ENCODE results near the gene IMPG1. TPM values are rescaled to one million over a fixed set of nuclear protein-coding genes. Genes with fewer than 3 reads are reported as not detected.

Gene IMPG1
- total and polyA plus RNA-seq, 2 of the 13 experiments (the other 11 are each of a cell fraction or from before 2014, with no cell fraction given) = not detected

DNA sequence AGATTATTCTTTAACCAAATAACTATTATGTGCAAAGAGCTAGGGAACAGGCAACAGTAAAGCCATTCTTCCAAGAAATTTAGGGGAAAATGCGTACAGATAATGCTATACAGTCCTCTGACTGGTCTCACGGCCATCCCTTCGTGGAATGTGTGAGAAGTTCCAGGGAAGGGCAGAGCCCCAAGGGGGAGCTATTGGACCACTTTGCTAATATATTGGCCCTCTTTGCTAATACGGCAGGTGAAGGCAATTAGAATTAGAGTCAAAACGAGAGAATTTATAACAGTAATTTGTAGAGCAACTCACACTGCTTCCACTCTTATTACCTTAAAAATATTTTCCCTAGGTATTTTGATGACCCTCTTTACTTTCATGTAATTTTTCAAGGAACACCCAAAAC is 140.4 kb downstream of the IMPG1 start:
- ATAC-seq = peak; percentile 85
- no TSS peak for BruUV-seq (replicated peaks)
- TF ChIP-seq RAD21 (CRISPR knock-in tag; IDR thresholded peaks at IDR 0.05) = 0 out of 2 replicates have a peak, but pooled peaks have one; percentile 25
- TF ChIP-seq PBX3 (CRISPR knock-in tag; IDR thresholded peaks at IDR 0.05; ENCODE audit: borderline replicate concordance) = no peak
- TF ChIP-seq TEAD3 (CRISPR knock-in tag; optimal IDR thresholded peaks at IDR 0.05; ENCODE audit: borderline replicate concordance) = peak; percentile 62
- TF ChIP-seq U2AF1 (optimal IDR thresholded peaks at IDR 0.05; ENCODE audit: low read depth, low read length) = no peak
- no peak for TF ChIP-seq TRIM24 (CRISPR knock-in tag; IDR thresholded peaks at IDR 0.05)
- no peak for TF ChIP-seq LBX2 (CRISPR knock-in tag; IDR thresholded peaks at IDR 0.05; ENCODE audit: borderline replicate concordance)
- TF ChIP-seq ZNF589 (CRISPR knock-in tag; conservative IDR thresholded peaks at IDR 0.05) = no peak
- TF ChIP-seq SAP130 (CRISPR knock-in tag; IDR thresholded peaks at IDR 0.05; ENCODE audit: low read depth) = no peak
- no peak for TF ChIP-seq FOXJ3 (CRISPR knock-in tag; IDR thresholded peaks at IDR 0.05; ENCODE audit: borderline replicate concordance)
- TF ChIP-seq ZFAT (CRISPR knock-in tag; conservative IDR thresholded peaks at IDR 0.05) = no peak
- TF ChIP-seq, protein P1, sequence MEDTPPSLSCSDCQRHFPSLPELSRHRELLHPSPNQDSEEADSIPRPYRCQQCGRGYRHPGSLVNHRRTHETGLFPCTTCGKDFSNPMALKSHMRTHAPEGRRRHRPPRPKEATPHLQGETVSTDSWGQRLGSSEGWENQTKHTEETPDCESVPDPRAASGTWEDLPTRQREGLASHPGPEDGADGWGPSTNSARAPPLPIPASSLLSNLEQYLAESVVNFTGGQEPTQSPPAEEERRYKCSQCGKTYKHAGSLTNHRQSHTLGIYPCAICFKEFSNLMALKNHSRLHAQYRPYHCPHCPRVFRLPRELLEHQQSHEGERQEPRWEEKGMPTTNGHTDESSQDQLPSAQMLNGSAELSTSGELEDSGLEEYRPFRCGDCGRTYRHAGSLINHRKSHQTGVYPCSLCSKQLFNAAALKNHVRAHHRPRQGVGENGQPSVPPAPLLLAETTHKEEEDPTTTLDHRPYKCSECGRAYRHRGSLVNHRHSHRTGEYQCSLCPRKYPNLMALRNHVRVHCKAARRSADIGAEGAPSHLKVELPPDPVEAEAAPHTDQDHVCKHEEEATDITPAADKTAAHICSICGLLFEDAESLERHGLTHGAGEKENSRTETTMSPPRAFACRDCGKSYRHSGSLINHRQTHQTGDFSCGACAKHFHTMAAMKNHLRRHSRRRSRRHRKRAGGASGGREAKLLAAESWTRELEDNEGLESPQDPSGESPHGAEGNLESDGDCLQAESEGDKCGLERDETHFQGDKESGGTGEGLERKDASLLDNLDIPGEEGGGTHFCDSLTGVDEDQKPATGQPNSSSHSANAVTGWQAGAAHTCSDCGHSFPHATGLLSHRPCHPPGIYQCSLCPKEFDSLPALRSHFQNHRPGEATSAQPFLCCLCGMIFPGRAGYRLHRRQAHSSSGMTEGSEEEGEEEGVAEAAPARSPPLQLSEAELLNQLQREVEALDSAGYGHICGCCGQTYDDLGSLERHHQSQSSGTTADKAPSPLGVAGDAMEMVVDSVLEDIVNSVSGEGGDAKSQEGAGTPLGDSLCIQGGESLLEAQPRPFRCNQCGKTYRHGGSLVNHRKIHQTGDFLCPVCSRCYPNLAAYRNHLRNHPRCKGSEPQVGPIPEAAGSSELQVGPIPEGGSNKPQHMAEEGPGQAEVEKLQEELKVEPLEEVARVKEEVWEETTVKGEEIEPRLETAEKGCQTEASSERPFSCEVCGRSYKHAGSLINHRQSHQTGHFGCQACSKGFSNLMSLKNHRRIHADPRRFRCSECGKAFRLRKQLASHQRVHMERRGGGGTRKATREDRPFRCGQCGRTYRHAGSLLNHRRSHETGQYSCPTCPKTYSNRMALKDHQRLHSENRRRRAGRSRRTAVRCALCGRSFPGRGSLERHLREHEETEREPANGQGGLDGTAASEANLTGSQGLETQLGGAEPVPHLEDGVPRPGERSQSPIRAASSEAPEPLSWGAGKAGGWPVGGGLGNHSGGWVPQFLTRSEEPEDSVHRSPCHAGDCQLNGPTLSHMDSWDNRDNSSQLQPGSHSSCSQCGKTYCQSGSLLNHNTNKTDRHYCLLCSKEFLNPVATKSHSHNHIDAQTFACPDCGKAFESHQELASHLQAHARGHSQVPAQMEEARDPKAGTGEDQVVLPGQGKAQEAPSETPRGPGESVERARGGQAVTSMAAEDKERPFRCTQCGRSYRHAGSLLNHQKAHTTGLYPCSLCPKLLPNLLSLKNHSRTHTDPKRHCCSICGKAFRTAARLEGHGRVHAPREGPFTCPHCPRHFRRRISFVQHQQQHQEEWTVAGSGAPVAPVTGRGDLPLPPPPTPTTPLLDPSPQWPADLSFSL (CRISPR knock-in tag; IDR thresholded peaks at IDR 0.05) = no peak
- peak; percentile 84 for TF ChIP-seq STAG1 (CRISPR knock-in tag; IDR thresholded peaks at IDR 0.05)
- TF ChIP-seq, protein P2, sequence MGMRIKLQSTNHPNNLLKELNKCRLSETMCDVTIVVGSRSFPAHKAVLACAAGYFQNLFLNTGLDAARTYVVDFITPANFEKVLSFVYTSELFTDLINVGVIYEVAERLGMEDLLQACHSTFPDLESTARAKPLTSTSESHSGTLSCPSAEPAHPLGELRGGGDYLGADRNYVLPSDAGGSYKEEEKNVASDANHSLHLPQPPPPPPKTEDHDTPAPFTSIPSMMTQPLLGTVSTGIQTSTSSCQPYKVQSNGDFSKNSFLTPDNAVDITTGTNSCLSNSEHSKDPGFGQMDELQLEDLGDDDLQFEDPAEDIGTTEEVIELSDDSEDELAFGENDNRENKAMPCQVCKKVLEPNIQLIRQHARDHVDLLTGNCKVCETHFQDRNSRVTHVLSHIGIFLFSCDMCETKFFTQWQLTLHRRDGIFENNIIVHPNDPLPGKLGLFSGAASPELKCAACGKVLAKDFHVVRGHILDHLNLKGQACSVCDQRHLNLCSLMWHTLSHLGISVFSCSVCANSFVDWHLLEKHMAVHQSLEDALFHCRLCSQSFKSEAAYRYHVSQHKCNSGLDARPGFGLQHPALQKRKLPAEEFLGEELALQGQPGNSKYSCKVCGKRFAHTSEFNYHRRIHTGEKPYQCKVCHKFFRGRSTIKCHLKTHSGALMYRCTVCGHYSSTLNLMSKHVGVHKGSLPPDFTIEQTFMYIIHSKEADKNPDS (CRISPR knock-in tag; IDR thresholded peaks at IDR 0.05) = no peak

More for the DNA sequence above, 140.4 kb downstream of the IMPG1 start:
- Histone ChIP-seq H3K27ac (ENCODE audit: extremely low read length, insufficient read depth, low read length) (no peak overlapping the region), H4K20me1 (ENCODE audit: insufficient read depth, low read length) (no peaks in the 10 kb centered on the region), H3K9ac (ENCODE audit: insufficient read depth, low read depth, low read length) (no peak overlapping the region), H3K4me3 (replicated peaks in 1 of 3; ENCODE audit: insufficient read depth in 1 of 3, low read depth in 2 of 3, low read length in 3 of 3) (no peak overlapping the region), H3K4me2 (ENCODE audit: low read depth, low read length) (no peak overlapping the region), H3K27me3 (ENCODE audit: control insufficient read depth in 1 of 2, insufficient read depth in 2 of 2, low read length in 2 of 2) (peaks cover 0 to 3% of the 10 kb centered on the region in 2 experiments; a peak in 1 of 5 replicates), H2AFZ (ENCODE audit: low read length) (no peak overlapping the region), H3K36me3 (replicated peaks in 1 of 2; ENCODE audit: control insufficient read depth in 1 of 2, insufficient read depth in 2 of 2, low read length in 2 of 2) (no peaks in the 10 kb centered on the region), H3K79me2 (ENCODE audit: insufficient read depth, low read length) (no peaks in the 10 kb centered on the region), H3K4me1 (ENCODE audit: insufficient read depth, low read length) (peaks cover 14% of the 10 kb centered on the region; the same call in 1 of the 2 replicates), H3K9me3 (ENCODE audit: low read length) (no peaks in the 10 kb centered on the region)
- peak; percentile 67 for FAIRE-seq
- intact Hi-C loops (cut with micrococcal nuclease; ENCODE audit: unreplicated experiment) (loop anchor here (1.0 to 10.0 kb wide), 4 partner anchors 753 to 1525 kb away; no protein-coding TSS in a partner anchor), in situ Hi-C loops (cut with HindIII; ENCODE audit: extremely low pct_ligation_motif_present, low pct_unique_long_range_greater_than_20kb) (loop anchor here (5.0 to 25.0 kb wide), 2 partner anchors 930 to 1525 kb away; no protein-coding TSS in a partner anchor)
- ChIA-PET POLR2A (no interaction called here), CTCF (ENCODE audit: low intra/inter-chr PET ratio, low total read pairs) (interaction anchor here (2.2 kb wide), 1 partner anchor 1525 kb away, joined by 7 read pairs; no protein-coding TSS in a partner anchor)
- 0% methylated on average over 5 of the region's 5 CpGs for WGBS (ENCODE audit: low lambda C conversion rate)
- peak; percentile 49 for DNase-seq (ENCODE audit: low spot score)
